GM12878 (cell line): ENCODE data around the gene ANKRD16. TPM values are rescaled to one million over a fixed set of nuclear protein-coding genes. Genes with fewer than 3 reads are reported as not detected.

ENCODE experiments used
- ASH2L ChIP-seq: fragments of 300-600, 200-600 bp; sonication (generic); IDR thresholded peaks from 2 replicates; pipeline ENCODE4 v1.6.1; 2017; ENCODE audit warnings: low read depth, mild to moderate bottlenecking, borderline replicate concordance
- CREB1 ChIP-seq: IDR thresholded peaks from 2 replicates; pipeline ENCODE4 v1.6.1; 2012; ENCODE audit warnings: low read depth, mild to moderate bottlenecking, inconsistent platforms
- E4F1 ChIP-seq: fragments of 450-650 bp; IDR thresholded peaks from 2 replicates; pipeline ENCODE4 v1.6.1; 2018; ENCODE audit warnings: borderline replicate concordance, mild to moderate bottlenecking; ENCODE audit not compliant: partially characterized antibody
- EP300 ChIP-seq, 2 experiments: fragments of 150-350 bp in 1 of 2; IDR thresholded peaks; 2 replicates each; pipeline ENCODE4 v1.6.1; 2011 to 2012; ENCODE audit warnings: low read depth in 2 of 2, low read length in 2 of 2, borderline replicate concordance in 1 of 2, improper control_type of control experiment in 1 of 2, inconsistent platforms in 1 of 2; ENCODE audit not compliant: control insufficient read depth in 1 of 2
- FOXM1 ChIP-seq: IDR thresholded peaks from 2 replicates; pipeline ENCODE4 v1.6.1; 2012; ENCODE audit warnings: low read depth, mild to moderate bottlenecking, inconsistent platforms, low read length, moderate library complexity
- MXI1 ChIP-seq: fragments of 150-350 bp; IDR thresholded peaks from 2 replicates; pipeline ENCODE4 v1.6.1; 2011; ENCODE audit warnings: low read depth, mild to moderate bottlenecking, inconsistent platforms, low read length, improper control_type of control experiment
- NR2C1 ChIP-seq: fragments of 450-650 bp; IDR thresholded peaks from 2 replicates; pipeline ENCODE4 v1.6.1; 2017; ENCODE audit warnings: antibody characterized with exemption, mild to moderate bottlenecking, moderate library complexity
- PAX8 ChIP-seq: fragments of 450-650 bp; IDR thresholded peaks from 2 replicates; pipeline ENCODE4 v1.6.1; 2017; ENCODE audit warnings: mild to moderate bottlenecking, moderate library complexity
- STAT3 ChIP-seq: IDR thresholded peaks from 2 replicates; pipeline ENCODE4 v1.6.1; 2011; ENCODE audit warnings: low read depth, low read length, improper control_type of control experiment
- TARDBP ChIP-seq: IDR thresholded peaks from 2 replicates; pipeline ENCODE4 v1.6.1; 2016; ENCODE audit warnings: borderline replicate concordance
- TCF3 ChIP-seq: IDR thresholded peaks from 2 replicates; pipeline ENCODE4 v1.6.1; 2012; ENCODE audit warnings: low read depth, mild to moderate bottlenecking, low read length, borderline replicate concordance; ENCODE audit not compliant: insufficient read depth
- ZBED1 ChIP-seq: IDR thresholded peaks from 2 replicates; pipeline ENCODE4 v1.6.1; 2016; ENCODE audit warnings: borderline replicate concordance
- ZNF687 ChIP-seq: fragments of 450-650 bp; IDR thresholded peaks from 2 replicates; pipeline ENCODE4 v1.6.1; 2017; ENCODE audit warnings: mild to moderate bottlenecking, moderate library complexity
- polyA plus RNA-seq, 11 experiments: library from polyadenylated mRNA; depleted of rRNA in 4 of 11; unstranded in 6 of 11; stranded (reverse) in 5 of 11; fragments of >200 nt; fragmentation: Nextera tagmentation in 4 of 11; fragmentation: Illumina TruSeq in 1 of 11; extraction: Ambion mirVana in 4 of 11; extraction: Trizol in 1 of 11; gene quantifications; 1 replicate in 1 of 11; 2 replicates in 10 of 11; pipeline versions ENCODE4 v1.2.1 to v1.2.3, GENCODE V29; 2011 to 2016; ENCODE audit warnings: inconsistent platforms in 2 of 11, missing spikeins in 2 of 11, low read depth in 1 of 11
- total RNA-seq, 4 experiments: library from RNA; depleted of rRNA in 3 of 4; stranded (reverse); fragments of >200 nt in 3 of 4; fragmentation: Illumina TruSeq in 1 of 4; extraction: Trizol in 1 of 4; gene quantifications; 2 replicates each; pipeline versions ENCODE4 v1.2.1 to v1.2.3, GENCODE V29; 2013 to 2021
- TF ChIP-seq, protein P1 (sequence below): fragments of 450-650 bp; IDR thresholded peaks from 2 replicates; pipeline ENCODE4 v1.6.1; 2016; ENCODE audit warnings: mild to moderate bottlenecking, moderate library complexity, borderline replicate concordance
- TF ChIP-seq, protein P2 (sequence below): fragments of 450-650 bp; IDR thresholded peaks from 2 replicates; pipeline ENCODE4 v1.6.1; 2016; ENCODE audit warnings: mild to moderate bottlenecking
- TF ChIP-seq, protein P3 (sequence below): fragments of 450-650 bp; IDR thresholded peaks from 2 replicates; pipeline ENCODE4 v1.6.1; 2016; ENCODE audit warnings: mild to moderate bottlenecking

Gene ANKRD16
- total and polyA plus RNA-seq, 10 of the 15 experiments (the other 5 are each of a cell fraction or from before 2014, with no cell fraction given): 0.57 to 13.6 (median 4.4) TPM

GRCh38 chr10:5862360-5862961, 27.2 kb downstream of the ANKRD16 start (continued):
- TF ChIP-seq, protein P1, sequence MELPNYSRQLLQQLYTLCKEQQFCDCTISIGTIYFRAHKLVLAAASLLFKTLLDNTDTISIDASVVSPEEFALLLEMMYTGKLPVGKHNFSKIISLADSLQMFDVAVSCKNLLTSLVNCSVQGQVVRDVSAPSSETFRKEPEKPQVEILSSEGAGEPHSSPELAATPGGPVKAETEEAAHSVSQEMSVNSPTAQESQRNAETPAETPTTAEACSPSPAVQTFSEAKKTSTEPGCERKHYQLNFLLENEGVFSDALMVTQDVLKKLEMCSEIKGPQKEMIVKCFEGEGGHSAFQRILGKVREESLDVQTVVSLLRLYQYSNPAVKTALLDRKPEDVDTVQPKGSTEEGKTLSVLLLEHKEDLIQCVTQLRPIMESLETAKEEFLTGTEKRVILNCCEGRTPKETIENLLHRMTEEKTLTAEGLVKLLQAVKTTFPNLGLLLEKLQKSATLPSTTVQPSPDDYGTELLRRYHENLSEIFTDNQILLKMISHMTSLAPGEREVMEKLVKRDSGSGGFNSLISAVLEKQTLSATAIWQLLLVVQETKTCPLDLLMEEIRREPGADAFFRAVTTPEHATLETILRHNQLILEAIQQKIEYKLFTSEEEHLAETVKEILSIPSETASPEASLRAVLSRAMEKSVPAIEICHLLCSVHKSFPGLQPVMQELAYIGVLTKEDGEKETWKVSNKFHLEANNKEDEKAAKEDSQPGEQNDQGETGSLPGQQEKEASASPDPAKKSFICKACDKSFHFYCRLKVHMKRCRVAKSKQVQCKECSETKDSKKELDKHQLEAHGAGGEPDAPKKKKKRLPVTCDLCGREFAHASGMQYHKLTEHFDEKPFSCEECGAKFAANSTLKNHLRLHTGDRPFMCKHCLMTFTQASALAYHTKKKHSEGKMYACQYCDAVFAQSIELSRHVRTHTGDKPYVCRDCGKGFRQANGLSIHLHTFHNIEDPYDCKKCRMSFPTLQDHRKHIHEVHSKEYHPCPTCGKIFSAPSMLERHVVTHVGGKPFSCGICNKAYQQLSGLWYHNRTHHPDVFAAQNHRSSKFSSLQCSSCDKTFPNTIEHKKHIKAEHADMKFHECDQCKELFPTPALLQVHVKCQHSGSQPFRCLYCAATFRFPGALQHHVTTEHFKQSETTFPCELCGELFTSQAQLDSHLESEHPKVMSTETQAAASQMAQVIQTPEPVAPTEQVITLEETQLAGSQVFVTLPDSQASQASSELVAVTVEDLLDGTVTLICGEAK: no peak
- TF ChIP-seq EP300 (IDR thresholded peaks at IDR 0.05; ENCODE audit: borderline replicate concordance in 1 of 2, control insufficient read depth in 1 of 2, low read depth in 2 of 2, low read length in 2 of 2) (peak; percentile 74 to 88; a peak in 2 of 4 replicates), STAT3 (no peak), PAX8 (peak; percentile 74; the same call in 1 of the 2 replicates), FOXM1 (peak; percentile 89), ZBED1 (peak; percentile 98), CREB1 (peak; percentile 92), NR2C1 (peak; percentile 75), ZNF687 (peak; percentile 74), MXI1 (no peak), E4F1 (no peak), ASH2L (no peak), TARDBP (peak; percentile 35; the same call in 1 of the 2 replicates), TCF3 (0 out of 2 replicates have a peak, but pooled peaks have one; percentile 53)
- TF ChIP-seq, protein P2, sequence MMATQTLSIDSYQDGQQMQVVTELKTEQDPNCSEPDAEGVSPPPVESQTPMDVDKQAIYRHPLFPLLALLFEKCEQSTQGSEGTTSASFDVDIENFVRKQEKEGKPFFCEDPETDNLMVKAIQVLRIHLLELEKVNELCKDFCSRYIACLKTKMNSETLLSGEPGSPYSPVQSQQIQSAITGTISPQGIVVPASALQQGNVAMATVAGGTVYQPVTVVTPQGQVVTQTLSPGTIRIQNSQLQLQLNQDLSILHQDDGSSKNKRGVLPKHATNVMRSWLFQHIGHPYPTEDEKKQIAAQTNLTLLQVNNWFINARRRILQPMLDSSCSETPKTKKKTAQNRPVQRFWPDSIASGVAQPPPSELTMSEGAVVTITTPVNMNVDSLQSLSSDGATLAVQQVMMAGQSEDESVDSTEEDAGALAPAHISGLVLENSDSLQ: peak; percentile 67
- TF ChIP-seq, protein P3, sequence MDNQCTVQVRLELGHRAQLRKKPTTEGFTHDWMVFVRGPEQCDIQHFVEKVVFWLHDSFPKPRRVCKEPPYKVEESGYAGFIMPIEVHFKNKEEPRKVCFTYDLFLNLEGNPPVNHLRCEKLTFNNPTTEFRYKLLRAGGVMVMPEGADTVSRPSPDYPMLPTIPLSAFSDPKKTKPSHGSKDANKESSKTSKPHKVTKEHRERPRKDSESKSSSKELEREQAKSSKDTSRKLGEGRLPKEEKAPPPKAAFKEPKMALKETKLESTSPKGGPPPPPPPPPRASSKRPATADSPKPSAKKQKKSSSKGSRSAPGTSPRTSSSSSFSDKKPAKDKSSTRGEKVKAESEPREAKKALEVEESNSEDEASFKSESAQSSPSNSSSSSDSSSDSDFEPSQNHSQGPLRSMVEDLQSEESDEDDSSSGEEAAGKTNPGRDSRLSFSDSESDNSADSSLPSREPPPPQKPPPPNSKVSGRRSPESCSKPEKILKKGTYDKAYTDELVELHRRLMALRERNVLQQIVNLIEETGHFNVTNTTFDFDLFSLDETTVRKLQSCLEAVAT: peak; percentile 84
